Transverse colon (tissue), 4 donors: ENCODE data around the gene PHF21A. TPM values are rescaled to one million over a fixed set of nuclear protein-coding genes. Genes with fewer than 3 reads are reported as not detected.
"Not testable (repeated sequence)": the region's sequence is repeated elsewhere in the genome, so short reads cannot be mapped to it uniquely, and the experiment has no call there.

Experiments
- DNase-seq: peaks from one replicate; pipeline ENCODE4 v3.0.0-alpha.2; 2019
- H3K27ac ChIP-seq, 4 donors: fragments of 200-600 bp; sonication (generic); 2 replicates each; pipeline ENCODE4 v1.5.1; 2016 to 2018; ENCODE audit warnings: inconsistent platforms in 4 of 4
- H3K27me3 ChIP-seq: fragments of 200-600 bp; sonication (generic); 2 replicates; pipeline ENCODE4 v1.5.1; 2017; ENCODE audit warnings: inconsistent platforms
- H3K36me3 ChIP-seq, 4 donors: fragments of 200-600 bp; sonication (generic); 2 replicates each; pipeline ENCODE4 v1.5.1; 2017 to 2019; ENCODE audit warnings: inconsistent platforms in 4 of 4
- H3K4me1 ChIP-seq, 4 donors: fragments of 200-600 bp; sonication (generic); 2 replicates each; pipeline ENCODE4 v1.5.1; 2017 to 2020; ENCODE audit warnings: inconsistent platforms in 4 of 4
- H3K4me3 ChIP-seq, 4 donors: fragments of 200-600 bp; sonication (generic); 1 replicate in 1 of 4; 2 replicates in 3 of 4; pipeline versions ENCODE4 v1.5.1 to v1.6.1; 2017 to 2019; ENCODE audit warnings: inconsistent platforms in 4 of 4
- H3K9me3 ChIP-seq, 2 donors: fragments of 200-600 bp; sonication (generic); 2 replicates each; pipeline ENCODE4 v1.5.1; 2017 to 2019; ENCODE audit warnings: inconsistent platforms in 2 of 2
- CTCF ChIP-seq, 5 experiments: fragments of 200-600 bp in 3 of 5; fragments of 450-650 bp in 2 of 5; sonication (generic) in 3 of 5; IDR thresholded peaks; 1 replicate in 2 of 5; 2 replicates in 3 of 5; pipeline ENCODE4 v1.5.1; 2016 to 2017; ENCODE audit warnings: antibody characterized with exemption in 5 of 5, inconsistent platforms in 3 of 5, mild to moderate bottlenecking in 2 of 5, moderate library complexity in 1 of 5
- EP300 ChIP-seq: sonication (generic); formaldehyde crosslinking; IDR thresholded peaks from one replicate; pipeline ENCODE4 v1.6.1; 2017; ENCODE audit warnings: antibody characterized with exemption, low read depth
- POLR2A ChIP-seq: fragments of 450-650 bp; IDR thresholded peaks from one replicate; pipeline ENCODE4 v1.6.1; 2016; ENCODE audit warnings: antibody characterized with exemption, mild to moderate bottlenecking, moderate library complexity
- POLR2AphosphoS5 ChIP-seq, 3 donors: sonication (generic); formaldehyde crosslinking; IDR thresholded peaks; one replicate each; pipeline ENCODE4 v1.6.1; 2016; ENCODE audit warnings: antibody characterized with exemption in 3 of 3
- WGBS, 2 donors: methylation state at CpG; one replicate each; pipeline ENCODE4 v1.1.5; 2018; ENCODE audit warnings: low coverage in 1 of 2; 5-methylcytosine and 5-hydroxymethylcytosine counted together
- in situ Hi-C, 4 donors: fragments of 200-750 bp; cut with MboI; loops; one replicate each; pipeline versions ENCODE4 v1.15.0 to v1.15.1; 2017; ENCODE audit warnings: low sequenced_read_pairs in 3 of 4, low pct_ligation_motif_present in 1 of 4, low pct_unique_long_range_greater_than_20kb in 1 of 4
- intact Hi-C: fragments of 100-400 bp; cut with DNase I; formaldehyde crosslinking; loops from one replicate; pipeline ENCODE4 v1.15.1; 2023; ENCODE audit warnings: low total_unique reads
- total RNA-seq, 4 donors: library from RNA; depleted of rRNA; stranded (reverse); fragments of >200 nt; gene quantifications; one replicate each; pipeline ENCODE4 v1.1.0, GENCODE V29; 2016

The PHF21A gene
- total RNA-seq, 4 donors from 2014 or later = 18.6 to 57.2 (median 40.2) TPM

- no peak for TF ChIP-seq POLR2A
- no peak for TF ChIP-seq CTCF (IDR thresholded peaks at IDR 0.05)
- TF ChIP-seq EP300 = no peak
- no peak for TF ChIP-seq POLR2AphosphoS5 (IDR thresholded peaks at IDR 0.05)
- no peak overlapping the region for H3K27ac ChIP-seq
- H3K27me3 ChIP-seq = no peaks in the 10 kb centered on the region
- no peaks in the 10 kb centered on the region for H3K9me3 ChIP-seq
- intact Hi-C loops (no loop called here), in situ Hi-C loops (no loop called here)
- peaks cover 0 to 15% (median 1%) of the 10 kb centered on the region in 4 donors for H3K4me1 ChIP-seq
- H3K4me3 ChIP-seq = no peak overlapping the region
- WGBS, 2 donors = 86 to 100% methylated on average over 1 to 4 of the region's 4 CpGs
- DNase-seq = no peak
- H3K36me3 ChIP-seq = peaks cover 0 to 7% (median 3%) of the 10 kb centered on the region in 4 donors
Measured at GRCh38 chr11:45983471-45983845, 137.8 kb downstream of the PHF21A start.

GRCh38 chr11:45982656-45983470 is 138.4 kb downstream of the PHF21A start:
- Histone ChIP-seq H3K4me1 (peaks cover 0 to 15% (median 1%) of the 10 kb centered on the region in 4 donors), H3K27ac (no peak overlapping the region), H3K4me3 (no peak overlapping the region), H3K27me3 (no peaks in the 10 kb centered on the region), H3K36me3 (peaks cover 0 to 8% (median 4%) of the 10 kb centered on the region in 4 donors), H3K9me3 (no peaks in the 10 kb centered on the region)
- intact Hi-C loops (no loop called here), in situ Hi-C loops (no loop called here)
- TF ChIP-seq POLR2A (no peak), EP300 (no peak), CTCF (IDR thresholded peaks at IDR 0.05) (no peak), POLR2AphosphoS5 (IDR thresholded peaks at IDR 0.05) (no peak)
- 69 to 90% methylated on average over 8 of the region's 8 CpGs for WGBS, 2 donors
- DNase-seq = no peak

- H3K36me3 ChIP-seq, H3K27ac ChIP-seq, H3K27me3 ChIP-seq, H3K9me3 ChIP-seq, DNase-seq, intact Hi-C loops, in situ Hi-C loops, H3K4me3 ChIP-seq: not testable (repeated sequence)
- H3K4me1 ChIP-seq = peaks cover 0 to 15% (median 1%) of the 10 kb centered on the region in 4 donors
- WGBS, 2 donors = 78 to 100% methylated on average over 1 to 5 of the region's 5 CpGs
Measured at GRCh38 chr11:45981826-45982225, 139.4 kb downstream of the PHF21A start.

- H3K4me3 ChIP-seq = no peak overlapping the region
- H3K4me1 ChIP-seq = no peaks in the 10 kb centered on the region
- intact Hi-C loops (no loop called here), in situ Hi-C loops (no loop called here)
- 96 to 100% methylated on average over 1 of the region's 1 CpG for WGBS, 2 donors
- H3K27ac ChIP-seq = no peak overlapping the region
- TF ChIP-seq POLR2AphosphoS5 (IDR thresholded peaks at IDR 0.05) (no peak), POLR2A (no peak), CTCF (IDR thresholded peaks at IDR 0.05) (no peak), EP300 (no peak)
- no peaks in the 10 kb centered on the region for H3K9me3 ChIP-seq
- H3K27me3 ChIP-seq = no peaks in the 10 kb centered on the region
- no peak for DNase-seq
- H3K36me3 ChIP-seq = peaks cover 0 to 21% (median 6%) of the 10 kb centered on the region in 4 donors
Measured at GRCh38 chr11:45974806-45975205, 146.4 kb downstream of the PHF21A start.
